Stimulated activated CD8-positive, alpha-beta memory T cell treated with anti-CD3 and anti-CD28 coated beads, Interleukin-4, amount 100 ng/mL, for 4 hours (primary cell): Measurements from ENCODE around the gene ALKBH8.
"Not testable (repeated sequence)": the region's sequence is repeated elsewhere in the genome, so short reads cannot be mapped to it uniquely, and the experiment has no call there.

Experiments
- DNase-seq, 2 donors: peaks; one replicate each; pipeline ENCODE4 v3.0.0-alpha.2; 2020; ENCODE audit warnings: low read depth in 2 of 2, low spot score in 1 of 2

The ALKBH8 gene

GRCh38 chr11:107579169-107579568 is 13.6 kb upstream of the ALKBH8 start:
- DNase-seq: not testable (repeated sequence)

- DNase-seq: no peak
Observed at GRCh38 chr11:107577346-107577711, 11.8 kb upstream of the ALKBH8 start.

DNA sequence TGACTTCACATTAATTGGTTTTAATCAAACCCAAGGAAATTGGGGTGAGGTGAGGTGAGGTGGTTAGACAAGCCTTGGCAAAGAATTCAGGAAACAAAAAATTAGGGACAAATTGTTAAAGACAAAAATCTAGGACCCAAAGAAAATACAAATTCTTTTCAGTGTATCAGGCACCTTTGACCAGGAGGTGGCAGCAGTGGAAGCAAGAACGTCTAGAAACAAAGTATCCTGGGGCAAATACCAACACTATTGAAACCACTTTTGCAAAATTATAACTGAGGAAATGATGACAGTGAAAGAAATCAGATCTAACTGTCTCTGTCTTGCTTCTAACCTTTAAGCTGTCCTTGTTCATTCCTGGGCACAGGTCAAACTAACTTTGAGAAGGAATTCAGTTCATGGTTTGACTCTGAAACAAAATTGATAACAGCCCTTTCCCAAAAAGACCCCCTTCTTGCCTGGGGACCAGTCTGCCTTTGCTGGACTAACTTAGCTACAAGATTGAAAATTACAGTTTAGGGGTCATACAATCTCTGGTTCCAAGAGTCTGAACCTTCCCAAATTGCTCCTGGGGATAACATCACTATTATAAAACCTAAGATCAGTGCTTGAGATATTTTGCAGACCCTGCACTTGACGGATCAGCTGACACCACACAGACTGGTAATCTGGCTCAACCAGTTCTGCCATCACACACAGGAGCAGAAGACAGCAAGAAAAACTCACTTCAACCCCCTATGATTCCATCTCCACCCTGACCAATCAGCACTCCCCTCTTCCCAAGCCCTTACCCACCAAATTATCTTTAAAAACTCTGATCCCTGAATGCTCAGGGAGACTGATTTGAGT is 11.2 kb upstream of the ALKBH8 start:
- peak; percentile 14 to 39 for DNase-seq

- DNase-seq: no peak
Observed at GRCh38 chr11:107573438-107573837, 7.9 kb upstream of the ALKBH8 start.

- no peak for DNase-seq
Observed at GRCh38 chr11:107570015-107570414, 4.5 kb upstream of the ALKBH8 start.

- DNase-seq: no peak
Observed at GRCh38 chr11:107567739-107568335, 2.3 kb upstream of the ALKBH8 start.

DNA sequence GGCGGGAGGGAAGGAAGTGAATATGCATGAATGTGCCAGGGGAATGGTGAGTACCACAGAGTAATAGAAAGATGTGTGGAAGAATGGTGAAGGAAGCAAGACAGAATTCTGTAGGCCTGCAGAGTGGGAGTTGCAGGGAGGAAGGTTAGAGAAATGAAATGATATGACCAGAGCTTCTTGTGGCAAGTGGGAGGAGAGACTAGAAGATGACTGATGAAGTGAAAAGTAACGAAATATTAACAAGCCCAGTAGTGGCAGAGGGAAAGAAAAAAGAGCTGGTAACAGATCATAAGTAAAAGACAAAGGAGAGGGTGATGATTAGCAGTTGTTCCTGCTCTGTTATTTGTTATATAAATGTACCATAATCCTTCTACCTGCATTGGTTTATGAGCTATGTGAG is 1.0 kb upstream of the ALKBH8 start:
- no peak for DNase-seq

- not testable (repeated sequence) for DNase-seq
Observed at GRCh38 chr11:107565955-107566501, 493 bp upstream of the ALKBH8 start.

DNA sequence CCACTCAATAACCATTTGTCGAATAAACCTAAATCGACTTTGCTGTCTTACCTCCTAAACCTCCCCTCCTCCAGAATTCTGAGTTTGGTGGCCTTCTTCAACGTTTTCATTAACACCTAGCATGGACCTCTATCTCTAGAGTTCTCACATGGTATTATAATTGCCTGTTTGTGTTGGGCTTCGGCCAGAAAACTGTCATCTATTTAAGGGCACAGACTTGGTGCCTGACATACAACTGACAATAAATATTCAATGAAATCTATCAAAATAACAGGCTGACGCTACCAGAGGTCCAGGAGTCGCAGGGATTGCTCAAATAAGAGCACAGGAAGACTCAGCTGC is 687 bp downstream of the ALKBH8 start:
- no peak for DNase-seq

DNA sequence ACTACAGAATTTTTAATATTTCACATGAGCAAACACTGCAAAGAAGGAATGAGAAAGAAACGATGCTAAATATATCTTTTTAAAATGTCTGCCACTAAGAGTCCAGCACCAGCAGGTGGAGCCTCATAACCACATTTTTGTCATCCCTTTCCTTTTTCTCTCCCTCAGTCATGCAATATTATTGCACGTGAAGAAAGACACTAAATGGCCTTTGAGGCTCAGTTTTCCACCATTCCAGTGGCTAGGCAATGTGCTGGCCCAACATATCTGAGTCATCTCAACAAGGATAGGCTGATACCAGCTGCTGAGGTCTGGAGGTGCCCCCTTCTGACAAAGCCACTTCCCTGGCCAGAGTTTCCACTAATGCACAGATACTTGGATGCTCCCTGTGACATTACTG is 1.8 kb downstream of the ALKBH8 start:
- no peak for DNase-seq

DNA sequence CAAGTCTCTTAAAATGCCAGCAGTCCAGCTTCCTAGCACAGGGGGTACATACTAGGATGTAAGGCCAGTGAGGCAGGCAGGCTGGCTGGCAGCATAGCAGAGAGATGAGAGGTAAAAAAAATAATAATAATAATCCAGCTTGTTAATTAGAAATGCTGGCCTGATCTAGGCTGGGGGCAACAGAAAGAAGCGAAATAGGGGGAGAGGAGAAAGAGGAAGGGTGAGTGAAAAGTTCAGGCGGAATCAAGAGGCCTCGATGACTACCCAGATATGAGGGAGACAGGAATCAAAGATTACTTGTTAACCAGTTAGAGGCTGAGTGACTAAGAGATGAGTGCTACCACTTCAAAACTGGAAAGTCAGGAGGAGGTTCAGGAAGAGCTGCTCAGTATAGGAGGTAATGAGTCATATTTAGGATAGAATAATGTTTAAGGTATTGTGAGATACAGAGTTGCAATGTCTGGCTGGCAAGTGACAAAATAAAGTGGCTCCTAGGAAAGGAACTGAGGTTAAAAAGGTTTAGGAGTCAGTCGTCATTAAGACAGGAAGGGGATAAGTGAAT is 2.8 kb downstream of the ALKBH8 start:
- no peak for DNase-seq

DNA sequence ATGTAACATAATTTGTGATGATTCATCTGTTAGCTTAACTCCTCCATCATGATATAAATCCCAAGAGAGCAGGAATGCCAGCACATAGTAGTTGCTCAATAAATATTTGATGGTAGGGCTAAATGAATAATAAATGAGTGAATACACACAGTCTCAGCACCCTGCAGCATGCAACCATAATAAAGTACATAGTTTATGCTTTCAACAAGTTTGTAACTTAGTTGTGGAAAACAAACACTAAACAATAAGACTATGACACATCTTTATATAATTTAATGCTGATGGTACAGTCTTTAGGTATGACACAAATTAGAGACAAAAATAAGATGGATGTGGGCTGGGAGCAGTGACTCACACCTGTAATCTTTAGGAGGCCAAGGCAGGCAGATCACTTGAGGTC is 3.8 kb downstream of the ALKBH8 start:
- no peak for DNase-seq

DNA sequence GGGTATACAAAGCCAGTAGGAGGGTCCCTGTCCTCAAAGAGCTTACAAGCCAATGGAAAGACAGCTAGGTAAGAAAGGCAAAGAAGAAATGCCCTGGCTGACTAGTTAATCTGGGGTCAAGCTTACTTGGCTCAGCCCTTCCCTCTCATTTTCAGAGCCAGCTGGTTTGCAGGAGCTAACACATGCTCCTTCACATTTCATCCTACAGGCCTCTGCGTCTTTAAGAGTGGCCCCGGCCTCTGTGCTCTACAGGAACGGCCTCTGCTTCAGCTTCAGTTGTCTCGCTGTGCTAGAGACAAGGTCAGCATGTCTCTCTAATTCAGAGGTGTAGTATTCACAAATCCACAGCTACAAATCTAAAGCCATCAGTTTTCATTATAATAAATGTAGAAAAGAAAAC is 15.2 kb downstream of the ALKBH8 start:
- no peak for DNase-seq

DNA sequence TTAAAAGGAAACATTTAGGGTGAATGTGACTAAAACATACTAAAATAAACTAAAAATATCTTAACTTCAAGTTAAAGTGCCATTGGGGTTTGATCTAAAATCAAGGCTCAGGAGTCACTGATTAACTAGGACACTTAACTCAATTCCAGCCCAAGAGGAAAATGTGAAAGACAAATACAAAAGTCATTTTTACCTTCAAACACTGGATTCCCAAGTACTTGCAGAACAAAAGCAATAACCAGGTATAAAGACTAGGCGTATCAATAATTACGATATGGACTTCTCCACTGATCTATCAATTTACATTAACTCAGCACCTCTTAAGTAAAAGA is 15.6 kb downstream of the ALKBH8 start:
- DNase-seq: no peak

- DNase-seq: no peak
Observed at GRCh38 chr11:107549253-107549953, 16.1 kb downstream of the ALKBH8 start.

DNA sequence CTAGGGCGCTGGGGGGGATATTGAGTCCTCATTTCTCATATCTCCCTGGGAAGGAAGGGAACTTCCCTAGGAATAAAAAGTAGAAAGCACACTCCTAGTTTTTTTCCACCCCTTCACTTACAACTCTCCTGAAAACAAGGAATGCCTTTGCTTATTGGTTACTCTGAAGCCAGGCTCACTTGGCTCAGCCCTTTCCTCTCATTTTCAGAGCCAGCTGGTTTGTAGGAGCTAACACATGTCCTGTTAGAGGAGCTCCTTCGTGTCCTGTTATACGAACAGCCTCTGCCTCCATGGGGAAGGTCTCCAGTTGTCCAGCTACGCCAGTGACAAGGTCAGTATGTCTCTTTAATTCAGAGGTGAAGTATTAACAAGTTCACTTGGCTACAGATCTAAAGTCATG is 17.6 kb downstream of the ALKBH8 start:
- no peak for DNase-seq

GRCh38 chr11:107545101-107545514 is 20.4 kb downstream of the ALKBH8 start:
- DNase-seq: no peak

DNA sequence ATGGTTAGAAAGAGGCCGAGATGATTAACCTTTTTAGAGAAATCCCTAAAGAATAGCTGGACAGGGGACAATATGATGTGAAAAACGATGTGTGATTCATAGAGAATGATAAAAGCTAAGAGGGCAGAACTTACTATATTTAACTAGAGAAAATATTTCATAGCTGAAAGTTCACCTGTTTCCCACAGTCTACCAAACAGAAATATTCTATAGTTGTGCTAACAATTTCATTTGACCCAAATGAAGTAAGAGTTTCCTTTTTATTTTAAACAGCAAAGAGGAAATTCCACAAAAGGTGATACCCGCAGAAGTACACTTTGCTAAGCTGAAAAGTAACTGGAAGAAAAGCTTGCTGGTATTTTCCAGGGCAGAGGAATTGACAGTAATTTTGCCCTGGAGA is 26.7 kb downstream of the ALKBH8 start:
- no peak for DNase-seq

DNA sequence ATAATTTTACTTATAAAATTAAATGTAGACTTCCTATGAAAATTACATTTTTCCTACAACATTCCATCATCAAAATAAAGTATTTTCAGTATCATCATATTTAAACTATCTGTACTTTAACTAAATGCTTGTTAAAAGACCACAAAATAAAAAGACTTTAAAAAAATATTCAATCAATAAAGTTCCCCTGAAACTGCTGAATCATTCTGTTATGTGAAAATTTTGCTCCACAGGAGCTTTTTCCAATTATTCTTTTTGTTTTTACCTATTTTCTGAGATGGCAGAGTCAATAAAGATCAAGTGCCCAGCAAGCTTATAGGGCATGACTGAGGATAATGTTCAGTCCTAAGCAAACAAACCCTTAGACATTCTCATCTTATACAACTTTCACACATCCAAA is 27.3 kb downstream of the ALKBH8 start:
- no peak for DNase-seq

DNA sequence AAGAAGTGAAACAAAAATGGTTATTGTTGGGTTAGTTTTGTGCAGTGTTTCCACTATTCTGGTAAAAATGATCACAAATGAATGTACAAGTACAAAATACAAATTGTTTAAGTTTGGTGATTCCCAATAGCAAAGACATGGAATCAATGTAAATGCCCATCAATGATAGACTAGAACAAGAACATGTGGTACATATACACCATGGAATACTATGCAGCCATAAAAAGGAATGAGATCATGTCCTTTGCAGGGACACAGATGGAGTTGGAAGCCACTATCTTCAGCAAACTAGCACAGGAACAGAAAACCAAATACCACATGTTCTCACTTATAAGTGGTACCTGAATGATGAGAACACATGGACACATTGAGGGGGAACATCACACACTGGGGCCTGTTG is 28.4 kb downstream of the ALKBH8 start:
- not testable (repeated sequence) for DNase-seq

DNA sequence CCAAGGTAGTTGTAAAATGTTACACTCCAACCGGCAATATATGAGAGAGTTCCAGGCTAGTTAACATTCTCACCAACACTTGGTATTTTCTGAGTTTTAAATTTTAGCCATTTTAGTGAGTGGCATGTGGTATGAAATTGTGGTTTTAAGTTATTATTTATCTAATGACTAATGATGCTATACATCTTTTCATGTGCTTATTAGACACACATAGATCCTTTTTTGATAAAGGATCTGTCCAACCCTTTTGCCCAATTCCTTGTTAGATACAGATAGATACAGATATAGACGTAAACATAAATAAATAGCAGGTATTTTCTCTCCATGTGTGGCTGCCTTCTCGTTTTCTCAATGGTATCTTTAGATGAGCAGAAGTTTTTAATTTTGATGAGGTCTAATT is 39.3 kb downstream of the ALKBH8 start:
- no peak for DNase-seq

GRCh38 chr11:107508858-107509244 is 56.7 kb downstream of the ALKBH8 start:
- DNase-seq: no peak
